ENCODE measurements around the gene MYO16. TPM values are rescaled to one million over a fixed set of nuclear protein-coding genes. Genes with fewer than 3 reads are reported as not detected.

MYO16 gene
- polyA plus RNA-seq, 4 donors = 0.26 to 0.54 (median 0.43) TPM

DNA sequence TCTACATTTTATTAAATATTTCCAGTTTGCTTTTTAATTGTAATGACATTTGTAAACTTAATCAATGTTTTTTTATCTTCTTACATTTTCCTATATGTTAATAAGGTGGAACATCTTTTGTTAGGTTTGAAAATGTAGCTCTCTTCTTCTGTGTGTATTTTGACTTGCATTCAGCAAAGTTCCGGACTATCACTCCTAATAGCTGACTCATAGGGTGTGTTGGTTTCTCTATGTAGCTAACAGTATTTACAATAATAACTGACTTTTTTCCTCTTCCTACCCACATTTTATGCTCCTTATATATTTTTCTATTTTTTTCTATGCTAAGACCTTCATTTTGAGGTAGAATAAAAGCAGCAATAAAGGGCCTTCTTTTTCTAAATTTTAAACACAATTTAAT, 28.1 kb downstream of the MYO16 start:
- no peak for DNase-seq (ENCODE audit: low read depth in 4 of 4, low spot score in 3 of 4)

DNA sequence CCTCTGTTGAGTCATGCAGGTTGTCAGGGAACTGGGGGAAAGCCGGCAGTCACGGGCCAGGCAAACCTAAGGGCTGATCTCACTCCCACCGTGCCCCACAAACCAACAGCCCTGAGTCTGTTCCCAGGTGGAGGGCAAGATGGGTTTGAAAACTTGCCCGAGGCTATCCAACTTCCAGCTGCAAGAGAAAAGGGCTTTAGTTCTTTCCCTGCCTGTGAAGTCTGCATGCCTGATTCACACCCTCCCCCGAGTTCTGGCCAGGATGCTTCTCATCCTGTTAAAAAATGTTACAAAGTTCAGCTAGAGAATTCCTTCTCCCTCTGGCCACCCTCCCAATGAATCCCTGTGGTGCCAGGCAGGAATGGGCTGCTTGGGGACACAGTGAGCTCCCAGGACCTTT, 33.1 kb downstream of the MYO16 start:
- DNase-seq (ENCODE audit: low read depth in 4 of 4, low spot score in 3 of 4) = no peak

DNA sequence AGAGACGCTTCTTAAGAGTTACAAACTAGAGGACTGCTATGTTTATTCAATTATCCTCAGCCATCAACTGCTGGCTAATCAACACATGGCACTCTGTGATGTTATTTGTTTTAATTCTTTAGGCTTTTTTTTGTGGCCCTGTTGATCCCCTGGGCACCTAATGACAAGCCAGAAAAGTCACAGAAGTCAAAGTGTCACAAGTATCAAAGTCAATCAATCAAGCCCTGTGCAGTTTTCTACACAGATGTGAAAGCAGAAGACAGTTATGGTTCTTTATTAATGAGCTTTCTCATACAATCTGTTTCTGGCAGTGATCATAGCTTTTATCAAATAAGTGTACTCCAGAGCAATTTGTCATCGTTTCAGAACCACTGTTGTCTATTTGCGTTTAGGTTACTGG, 34.3 kb downstream of the MYO16 start:
- no peak for DNase-seq (ENCODE audit: low read depth in 4 of 4, low spot score in 3 of 4)

DNA sequence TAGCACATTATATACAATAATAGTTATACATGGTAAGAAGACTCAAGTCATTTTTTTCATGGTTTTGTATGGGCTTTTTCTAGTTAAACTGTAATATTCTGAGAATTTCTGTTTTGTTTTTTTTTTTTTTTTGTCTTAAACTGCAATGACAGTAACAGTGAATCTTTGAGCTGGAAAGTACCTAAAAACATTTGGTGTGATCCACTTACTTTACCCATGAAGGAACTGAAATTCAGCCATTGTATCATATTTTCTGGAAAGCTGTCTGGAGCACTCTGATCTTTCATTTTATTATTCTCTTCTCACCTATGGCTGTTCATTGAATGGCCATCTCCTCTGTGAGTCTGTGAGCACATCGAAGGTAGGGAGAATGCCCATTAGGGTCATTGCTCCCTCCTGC, 37.8 kb downstream of the MYO16 start:
- no peak for DNase-seq (ENCODE audit: low read depth in 4 of 4, low spot score in 3 of 4)

DNA sequence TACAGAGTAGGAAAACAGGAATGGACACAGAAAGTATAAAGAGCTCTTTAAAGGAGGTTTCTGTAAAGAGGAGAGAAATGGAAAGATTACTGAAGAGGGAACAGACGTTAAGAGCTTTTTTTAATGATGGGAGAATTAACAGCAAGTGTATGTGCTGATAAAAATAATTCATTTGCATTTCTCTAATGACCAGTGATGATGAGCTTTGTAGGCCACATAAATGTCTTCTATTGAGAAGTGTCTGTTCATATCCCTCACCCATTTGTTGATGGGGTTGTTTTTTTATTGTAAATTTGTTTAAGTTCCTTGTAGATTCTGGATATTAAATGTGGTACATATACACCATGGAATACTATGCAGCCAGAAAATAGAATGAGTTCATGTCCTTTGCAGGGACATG, 40.0 kb downstream of the MYO16 start:
- DNase-seq (ENCODE audit: low read depth in 4 of 4, low spot score in 3 of 4) = no peak

DNA sequence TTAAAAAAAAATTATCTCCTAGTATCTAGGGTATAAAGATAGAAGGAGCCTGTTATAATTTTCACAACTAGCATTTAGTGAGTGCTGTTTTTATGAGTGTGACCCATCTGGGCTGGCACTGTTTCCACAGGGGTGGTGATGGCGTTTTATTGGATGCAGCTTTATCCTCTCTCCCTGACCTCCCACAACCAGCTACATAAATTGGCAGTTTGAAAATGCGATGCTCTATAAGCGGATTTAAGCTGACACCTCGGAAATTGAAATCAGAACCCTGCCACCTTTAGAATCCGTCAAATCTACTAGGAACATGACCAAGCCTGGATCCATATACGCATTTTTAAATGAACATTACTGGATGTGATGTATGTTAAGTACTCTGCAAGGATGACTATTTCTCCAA, 44.9 kb downstream of the MYO16 start:
- no peak for DNase-seq (ENCODE audit: low read depth in 4 of 4, low spot score in 3 of 4)

DNA sequence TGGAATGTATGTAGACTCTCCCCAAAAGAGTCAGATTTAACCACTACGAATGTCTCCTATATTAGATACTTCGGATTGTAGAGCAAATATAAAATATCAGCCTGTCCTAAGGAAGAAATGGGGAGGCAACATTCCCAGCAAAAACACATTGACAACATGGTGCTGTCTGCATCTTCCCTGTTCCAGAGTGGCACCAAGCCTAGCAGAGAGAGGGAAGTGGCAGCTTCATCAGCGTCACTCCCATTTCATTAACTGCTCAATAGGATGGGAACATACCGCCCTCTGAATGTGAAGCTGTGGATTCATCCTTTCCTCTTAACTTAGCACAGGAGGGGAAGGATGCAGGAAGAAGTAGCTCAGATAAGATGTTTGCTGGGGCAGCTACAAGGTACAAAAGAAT, 45.4 kb downstream of the MYO16 start:
- DNase-seq (ENCODE audit: low read depth in 4 of 4, low spot score in 3 of 4) = no peak

DNA sequence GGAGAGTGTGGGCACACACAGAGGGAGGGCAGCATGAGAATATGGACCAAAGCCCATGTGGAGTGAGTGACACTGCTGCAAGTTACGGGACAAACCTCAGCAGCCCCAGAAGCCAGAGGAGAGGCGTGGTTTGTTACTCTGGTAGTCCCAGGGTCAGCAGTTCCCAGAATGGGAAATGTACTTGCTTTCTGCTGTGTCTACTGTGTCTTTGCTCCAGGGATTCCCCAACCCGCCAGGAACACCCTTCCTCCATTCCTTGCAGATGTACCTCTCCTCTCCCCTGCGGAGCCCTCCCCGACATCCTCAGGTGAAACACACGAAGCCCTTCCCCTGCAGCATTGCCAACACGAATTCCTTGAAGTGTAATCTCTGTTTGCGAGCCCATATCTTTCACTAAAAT, 47.2 kb downstream of the MYO16 start:
- DNase-seq (ENCODE audit: low read depth in 4 of 4, low spot score in 3 of 4) = no peak

DNA sequence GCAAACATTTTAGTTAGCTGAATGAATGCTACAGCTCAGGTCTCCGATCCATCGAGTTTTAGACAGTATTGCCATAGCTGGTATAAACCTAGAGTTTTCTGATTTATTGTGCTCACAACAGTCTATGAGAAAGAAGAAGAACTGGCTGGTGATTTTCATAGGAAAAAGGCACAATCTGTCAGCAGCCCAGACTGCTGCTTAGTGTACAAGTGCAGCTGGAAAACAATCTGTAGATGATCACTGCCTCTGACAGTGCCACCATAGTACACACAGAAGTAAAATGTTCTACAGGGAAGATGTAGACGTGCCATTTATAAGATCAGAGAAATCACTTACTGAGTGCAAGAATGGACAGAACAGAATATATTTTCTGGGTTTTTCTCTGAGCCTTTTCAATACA, 48.4 kb downstream of the MYO16 start:
- DNase-seq (ENCODE audit: low read depth in 4 of 4, low spot score in 3 of 4) = no peak

DNA sequence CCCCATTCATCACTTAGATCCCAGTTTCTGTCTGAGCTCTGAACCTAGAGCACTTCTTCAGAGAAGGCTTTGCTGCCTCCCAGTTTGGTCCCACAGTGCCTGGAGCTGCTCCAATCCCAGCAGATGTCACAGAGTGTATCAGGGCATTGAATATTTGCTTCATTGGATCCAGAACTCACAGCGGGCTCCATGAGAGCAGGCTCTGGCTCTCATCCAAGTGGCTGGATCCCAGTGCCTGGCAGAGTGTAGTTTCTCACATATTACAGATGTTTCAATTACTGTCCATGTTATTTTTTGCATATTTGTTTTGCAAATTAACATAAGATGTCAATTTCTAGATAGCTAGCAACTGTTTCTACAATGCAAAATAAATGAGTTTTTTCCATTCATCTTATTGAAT, 50.6 kb downstream of the MYO16 start:
- DNase-seq (ENCODE audit: low read depth in 4 of 4, low spot score in 3 of 4) = no peak

DNA sequence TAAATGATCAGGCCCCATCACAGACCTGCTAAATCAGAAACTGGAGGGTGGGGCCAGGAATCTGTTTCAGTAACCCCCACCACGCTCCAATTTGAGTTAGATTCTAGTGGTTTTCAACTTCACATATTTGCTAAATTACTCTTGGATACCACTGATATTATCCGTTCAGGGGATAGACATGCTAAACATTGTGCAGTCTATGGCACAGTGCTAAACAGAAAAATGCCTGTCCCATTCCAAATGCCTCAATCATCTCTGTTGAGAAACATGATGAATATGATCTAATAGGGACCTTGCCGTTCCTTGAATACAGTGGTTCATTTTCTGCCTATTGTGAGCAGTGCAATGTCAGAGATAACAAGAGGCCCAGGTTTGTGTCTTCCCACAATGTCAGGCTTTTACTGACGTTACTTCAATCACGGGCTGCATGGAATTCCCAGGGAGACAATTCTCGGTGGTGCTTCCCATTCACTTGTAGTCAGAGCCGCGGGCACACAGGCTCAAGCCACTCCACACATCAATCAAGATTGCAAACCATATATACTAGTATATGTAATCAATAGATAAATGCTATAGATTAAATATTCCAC, 52.7 kb downstream of the MYO16 start:
- DNase-seq (ENCODE audit: low read depth in 4 of 4, low spot score in 3 of 4) = no peak

DNA sequence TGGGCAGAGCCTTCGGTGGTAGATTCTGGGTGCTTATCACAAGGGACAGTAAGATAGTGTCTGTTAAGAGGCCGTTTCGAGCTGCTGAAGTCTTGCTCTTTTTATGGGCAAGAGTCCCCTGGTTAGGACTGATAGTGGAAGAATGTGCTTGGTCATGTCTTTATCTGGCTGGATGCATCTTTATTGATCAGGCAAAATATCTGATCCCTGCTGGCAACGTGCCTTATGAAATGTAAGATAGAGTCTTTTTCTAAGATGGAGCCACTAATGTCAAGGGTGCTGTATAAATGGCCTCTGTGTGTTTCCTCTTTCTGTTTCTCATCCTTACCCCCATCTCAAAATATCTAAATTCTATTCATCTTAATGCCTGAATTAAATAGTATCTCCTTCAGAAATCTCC, 53.3 kb downstream of the MYO16 start:
- no peak for DNase-seq (ENCODE audit: low read depth in 4 of 4, low spot score in 3 of 4)

DNA sequence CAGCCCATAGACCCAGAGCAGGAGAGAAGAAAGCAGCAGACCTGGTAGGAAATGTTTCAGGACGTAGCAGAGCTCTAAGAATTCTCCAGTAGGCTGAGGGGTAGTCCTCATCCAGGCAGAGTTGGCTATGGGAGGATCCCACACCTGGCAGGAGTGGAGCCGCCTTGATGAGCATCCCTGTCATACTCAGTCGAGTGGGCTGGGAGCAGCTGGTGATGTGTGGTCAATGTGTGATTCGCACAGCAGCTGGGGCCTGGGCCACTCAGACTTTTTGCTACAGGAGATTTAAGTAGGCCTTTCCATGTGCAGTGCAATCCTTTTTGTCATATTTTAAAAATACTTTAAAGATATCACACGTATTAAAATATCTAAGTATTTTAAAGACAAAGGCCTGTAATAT, 56.6 kb downstream of the MYO16 start:
- no peak for DNase-seq (ENCODE audit: low read depth in 4 of 4, low spot score in 3 of 4)

DNA sequence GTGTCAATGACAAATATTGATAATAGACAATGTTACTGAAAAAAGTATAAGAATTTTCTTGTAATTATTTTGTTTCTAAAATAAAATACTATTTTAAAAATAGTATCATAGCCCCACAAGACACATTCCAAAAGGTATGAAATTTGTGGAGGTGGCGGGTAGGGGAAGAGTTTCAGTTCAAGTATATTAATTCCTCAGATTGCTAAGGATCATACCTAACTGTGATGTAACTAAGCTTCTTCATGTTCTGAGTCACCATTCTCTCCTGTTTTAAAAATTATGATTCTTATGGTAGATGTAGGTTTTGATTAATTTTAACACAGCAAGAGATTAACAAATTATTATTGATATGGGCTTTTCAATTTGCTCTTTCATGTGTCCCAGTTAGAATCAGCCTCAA, 61.3 kb downstream of the MYO16 start:
- no peak for DNase-seq (ENCODE audit: low read depth in 4 of 4, low spot score in 3 of 4)

DNA sequence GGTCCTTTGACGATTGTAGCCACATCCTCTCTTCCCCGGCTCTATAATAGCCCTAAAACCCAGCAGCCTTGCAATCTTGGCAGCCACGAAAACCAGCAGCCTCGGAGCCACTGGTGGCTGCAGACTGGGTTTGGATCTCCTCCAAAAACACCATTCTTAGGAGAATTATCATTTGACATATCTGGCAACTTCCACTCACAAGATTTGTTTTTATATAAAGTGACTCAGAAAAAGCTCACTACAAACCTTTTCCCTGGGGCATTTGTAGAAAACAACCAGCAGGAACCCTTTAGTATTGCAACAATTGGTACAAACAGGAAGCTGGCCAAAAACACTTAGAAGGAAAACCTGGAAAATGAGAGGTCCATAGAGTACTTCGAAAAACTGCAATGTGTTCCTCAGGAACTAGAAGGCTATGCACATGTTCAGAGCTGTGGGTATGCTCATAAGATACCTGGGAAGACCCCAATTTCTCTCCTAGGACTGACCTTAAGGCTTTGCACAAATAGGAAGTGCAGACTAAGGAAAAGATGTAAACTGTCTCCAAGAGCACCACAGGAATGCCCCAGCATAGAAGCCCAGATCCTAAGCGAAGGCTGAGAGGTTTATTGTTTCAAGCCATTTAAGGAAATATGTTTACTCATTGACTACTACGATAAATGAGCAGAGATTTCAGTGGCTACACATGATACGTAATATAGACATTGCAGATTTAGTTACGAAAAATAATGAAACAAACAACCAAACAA, 71.2 kb downstream of the MYO16 start:
- no peak for DNase-seq (ENCODE audit: low read depth in 4 of 4, low spot score in 3 of 4)

DNA sequence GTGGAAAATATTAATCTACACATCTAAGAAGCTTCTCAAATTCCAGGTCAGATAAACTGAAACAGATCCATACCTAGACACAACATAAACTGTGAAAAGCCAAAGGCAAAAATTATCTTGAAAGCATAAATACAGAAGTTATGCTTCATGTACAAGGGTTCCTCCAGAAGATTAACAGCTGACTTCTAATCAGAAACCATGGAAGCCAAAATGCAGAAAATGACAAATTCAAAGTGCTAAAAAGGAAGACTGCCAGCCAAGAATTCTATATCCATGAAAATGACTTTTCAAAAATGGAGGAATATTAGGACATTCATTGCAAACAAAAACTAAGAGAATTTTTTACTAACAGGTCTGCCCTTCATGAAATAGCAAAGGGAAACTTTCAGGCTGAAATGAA, 72.8 kb downstream of the MYO16 start:
- DNase-seq (ENCODE audit: low read depth in 4 of 4, low spot score in 3 of 4) = no peak

DNA sequence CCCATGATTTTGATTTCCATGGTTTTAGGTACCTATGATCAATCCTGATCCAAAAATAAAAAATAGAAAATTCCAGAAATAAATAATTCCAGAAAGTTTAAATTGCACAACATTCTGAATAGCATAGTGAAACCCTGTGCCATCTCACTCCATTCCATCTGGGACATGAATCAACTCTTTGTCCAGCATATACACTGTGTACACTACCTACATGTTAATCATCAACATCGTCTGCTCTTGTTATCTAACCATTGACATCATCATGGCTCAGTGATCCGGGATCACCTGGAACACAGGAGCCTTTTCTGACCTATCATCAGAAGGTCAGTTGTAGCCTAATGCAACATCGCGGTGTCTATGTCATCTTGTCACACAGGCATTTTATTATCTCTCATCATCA, 75.6 kb downstream of the MYO16 start:
- DNase-seq (ENCODE audit: low read depth in 4 of 4, low spot score in 3 of 4) = no peak

DNA sequence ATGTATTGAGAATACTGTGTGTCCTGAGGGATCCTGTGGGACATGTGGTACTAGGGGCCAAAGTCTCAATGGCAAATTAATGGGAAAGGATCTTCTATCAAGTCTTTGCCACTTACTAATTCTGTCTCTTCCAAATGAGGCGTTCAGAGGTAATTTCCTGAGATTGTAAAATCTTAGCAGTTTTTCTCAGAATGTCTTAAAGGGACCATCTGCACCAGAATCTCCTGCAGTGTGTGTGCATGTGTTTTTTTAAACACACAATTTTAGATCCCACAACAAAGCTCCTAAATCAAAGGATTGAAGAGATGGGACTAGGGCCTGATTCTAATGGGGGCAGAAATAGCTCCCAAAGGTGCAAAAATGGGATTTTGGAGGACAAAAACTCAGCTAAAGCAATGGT, 78.2 kb downstream of the MYO16 start:
- no peak for DNase-seq (ENCODE audit: low read depth in 4 of 4, low spot score in 3 of 4)

DNA sequence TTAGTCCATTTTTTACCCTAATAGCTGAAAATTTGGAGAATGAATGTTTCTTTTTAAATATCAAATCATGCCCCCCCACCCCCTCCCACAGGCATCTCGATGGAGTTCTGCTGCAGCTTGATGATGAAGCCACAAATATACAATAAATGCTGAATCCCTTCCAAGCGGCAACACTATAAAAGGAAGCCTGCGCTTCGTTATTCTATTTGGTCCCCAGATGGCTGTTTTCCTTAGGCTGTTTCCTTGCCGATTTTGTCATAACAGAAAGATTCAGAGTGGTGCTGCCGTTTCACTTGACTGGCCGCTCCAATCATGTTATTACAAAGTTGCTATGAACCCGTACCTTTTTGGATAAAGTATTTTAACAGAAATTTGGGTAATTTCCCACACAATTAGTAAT, 79.5 kb downstream of the MYO16 start:
- DNase-seq (ENCODE audit: low read depth in 4 of 4, low spot score in 3 of 4) = no peak

DNA sequence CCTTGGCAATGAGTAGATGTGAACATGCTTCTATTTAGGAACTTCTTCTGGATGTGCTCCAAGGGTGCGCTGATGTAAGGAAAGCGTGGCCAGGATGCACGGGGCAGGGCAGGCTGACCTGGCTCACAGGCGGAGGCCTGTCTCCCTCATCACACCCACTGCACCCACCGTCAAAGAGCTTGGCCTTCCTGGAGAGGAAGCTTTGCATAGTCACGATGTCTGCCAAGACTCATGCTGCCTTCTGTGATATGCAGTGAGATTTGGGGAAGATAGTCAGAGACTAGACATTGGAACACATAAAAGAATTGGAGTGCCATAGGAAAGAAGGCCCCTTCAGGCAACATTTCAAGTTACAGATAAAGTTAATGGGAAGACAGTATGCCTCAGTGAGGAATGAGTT, 82.0 kb downstream of the MYO16 start:
- no peak for DNase-seq (ENCODE audit: low read depth in 4 of 4, low spot score in 3 of 4)

DNA sequence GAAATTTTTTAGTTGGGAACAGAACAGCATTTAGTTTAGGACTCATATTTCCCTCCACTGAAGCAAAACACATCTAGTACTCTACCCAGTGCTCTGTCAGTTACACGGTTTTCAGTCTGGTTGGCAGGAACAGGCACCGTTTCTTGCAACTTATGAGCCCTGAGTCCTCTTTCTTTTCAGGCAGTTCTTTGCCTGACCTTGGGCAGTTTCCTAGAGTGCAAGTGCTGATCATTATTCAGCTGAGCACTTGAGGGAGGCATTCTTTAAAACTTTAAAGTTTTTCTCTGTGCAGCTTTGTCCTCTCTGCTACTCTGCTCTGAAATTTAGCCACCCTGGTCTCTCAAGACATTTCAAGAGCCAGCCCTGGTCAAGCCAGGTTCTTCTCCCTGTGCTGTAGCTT, 96.1 kb downstream of the MYO16 start:
- DNase-seq (ENCODE audit: low read depth in 4 of 4, low spot score in 3 of 4) = no peak

DNA sequence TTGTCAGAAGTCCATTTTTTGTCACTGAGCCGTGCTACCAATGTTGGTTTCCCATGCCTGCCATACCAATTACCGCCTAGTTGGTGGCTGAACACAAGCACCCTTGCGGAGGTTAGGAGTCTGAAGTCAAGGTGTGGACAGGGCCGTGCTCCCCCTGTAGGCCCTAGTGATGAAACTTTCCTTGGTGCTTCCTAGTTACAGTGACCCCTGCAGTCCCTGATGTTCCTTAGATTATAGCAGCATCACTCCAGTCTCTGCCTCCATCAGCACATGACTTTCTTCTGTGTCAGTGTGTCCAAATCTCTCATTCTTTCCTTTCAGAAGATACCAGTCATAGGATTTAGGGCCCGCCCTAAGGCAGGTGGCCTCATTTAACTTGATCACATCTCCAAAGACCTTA, 99.0 kb downstream of the MYO16 start:
- no peak for DNase-seq (ENCODE audit: low read depth in 4 of 4, low spot score in 3 of 4)

DNA sequence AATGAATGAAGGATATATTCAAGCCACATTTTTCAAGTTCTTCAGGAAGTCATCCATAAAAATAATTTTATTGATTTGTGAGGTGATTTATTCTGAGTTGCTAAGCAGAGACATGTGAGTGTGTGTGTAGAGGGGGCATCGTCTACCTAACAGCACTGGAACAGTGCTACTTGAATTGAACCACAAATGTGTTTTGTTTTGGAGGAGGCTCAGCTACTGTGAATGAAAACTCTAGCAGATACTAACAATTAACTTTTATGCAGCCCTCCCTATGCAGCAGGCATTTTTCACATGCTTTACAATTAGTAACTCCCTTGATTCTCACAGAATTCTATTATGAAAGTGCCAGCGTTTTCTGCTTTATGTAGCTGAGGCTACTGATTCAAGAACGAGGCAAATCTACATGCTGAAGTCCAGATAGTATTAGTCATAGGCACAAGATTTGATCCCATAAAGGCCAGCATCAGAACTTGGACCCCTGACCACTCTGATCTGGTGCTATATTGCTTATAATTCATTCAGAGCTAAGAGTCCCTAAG, 103.7 kb downstream of the MYO16 start:
- DNase-seq (ENCODE audit: low read depth in 4 of 4, low spot score in 3 of 4) = no peak

Measured in left renal pelvis (tissue), 4 donors.